NCI-H82 treated with DMSO at 0.1 percent for 48 hours (cell line): ENCODE results near the gene IFNA1.
A peak's percentile ranks its signal among the peaks of the same experiment; 100 is the strongest.
"Not testable (repeated sequence)": the region's sequence is repeated elsewhere in the genome, so short reads cannot be mapped to it uniquely, and the experiment has no call there.

Source experiments
- DNase-seq: peaks from one replicate; lab custom pipeline; 2025; ENCODE audit not compliant: unreplicated experiment; lab: John Stamatoyannopoulos, UW

Gene IFNA1

GRCh38 chr9:21440139-21440538, at the start of gene IFNA1:
TSS of gene IFNA1 (plus strand) at chr9:21440439. CDS start at chr9:21440508, 69 bp downstream.
- DNase-seq = no peak

GRCh38 chr9:21392270-21392669, 48.0 kb upstream of the IFNA1 start:
- no peak for DNase-seq

- DNase-seq = peak; percentile 6
Observed at GRCh38 chr9:21395778-21396717, 44.2 kb upstream of the IFNA1 start.

GRCh38 chr9:21398955-21399489, 41.2 kb upstream of the IFNA1 start:
- DNase-seq = no peak

- no peak for DNase-seq
Observed at GRCh38 chr9:21399956-21400355, 40.3 kb upstream of the IFNA1 start.

- DNase-seq = no peak
Observed at GRCh38 chr9:21402386-21403251, 37.6 kb upstream of the IFNA1 start.

GRCh38 chr9:21404146-21404545, 36.1 kb upstream of the IFNA1 start:
- no peak for DNase-seq

- no peak for DNase-seq
Observed at GRCh38 chr9:21408817-21409216, 31.4 kb upstream of the IFNA1 start, which contains the start of gene IFNA8. TSS of gene IFNA8 (plus strand) at chr9:21409117. CDS start at chr9:21409177, 60 bp downstream.

GRCh38 chr9:21412107-21412506, 28.1 kb upstream of the IFNA1 start:
- no peak for DNase-seq

GRCh38 chr9:21413151-21413550, 27.1 kb upstream of the IFNA1 start:
- DNase-seq = no peak

- DNase-seq = no peak
Observed at GRCh38 chr9:21413624-21414023, 26.6 kb upstream of the IFNA1 start.

- DNase-seq = no peak
Observed at GRCh38 chr9:21414220-21414940, 25.9 kb upstream of the IFNA1 start.

GRCh38 chr9:21415493-21416267, 24.6 kb upstream of the IFNA1 start:
- DNase-seq = peak; percentile 59

GRCh38 chr9:21428235-21428634, 12.0 kb upstream of the IFNA1 start:
- DNase-seq = no peak

- DNase-seq = no peak
Observed at GRCh38 chr9:21429191-21429590, 11.0 kb upstream of the IFNA1 start.

GRCh38 chr9:21432672-21433425, 7.4 kb upstream of the IFNA1 start:
- DNase-seq = no peak

- peak; percentile 82 for DNase-seq
Observed at GRCh38 chr9:21434202-21435014, 5.8 kb upstream of the IFNA1 start.

GRCh38 chr9:21435015-21435383, 5.2 kb upstream of the IFNA1 start:
- DNase-seq = not testable (repeated sequence)
